K562 (cell line): Measurements from ENCODE around the gene HEXD. TPM values are rescaled to one million over a fixed set of nuclear protein-coding genes. Genes with fewer than 3 reads are reported as not detected.

Experiments
- ETS2 ChIP-seq: IDR thresholded peaks from 2 replicates; pipeline ENCODE4 v1.6.1; 2016; ENCODE audit warnings: borderline replicate concordance, missing genetic modification characterization, mild to moderate bottlenecking, moderate library complexity, missing compliant biosample characterization; ENCODE audit not compliant: poor library complexity, severe bottlenecking
- IRF2 ChIP-seq: sonication (generic); formaldehyde crosslinking; IDR thresholded peaks from 2 replicates; pipeline ENCODE4 v1.8.1; 2022; ENCODE audit warnings: mild to moderate bottlenecking, missing genetic modification reagents
- IRF9 ChIP-seq: fragments of 450-650 bp; IDR thresholded peaks from 2 replicates; pipeline ENCODE4 v1.6.1; 2016; ENCODE audit warnings: missing biosample characterization, missing genetic modification characterization
- KDM4B ChIP-seq, 2 experiments: fragments of 450-650 bp in 1 of 2; sonication (generic) in 1 of 2; IDR thresholded peaks; 2 replicates each; pipeline ENCODE4 v1.6.1; 2016 to 2017; ENCODE audit warnings: borderline replicate concordance in 2 of 2, antibody characterized with exemption in 1 of 2, low read depth in 1 of 2, mild to moderate bottlenecking in 1 of 2
- L3MBTL2 ChIP-seq: fragments of 450-650 bp; IDR thresholded peaks from 2 replicates; pipeline ENCODE4 v1.6.1; 2016; ENCODE audit warnings: mild to moderate bottlenecking, moderate library complexity
- PHB ChIP-seq: fragments of 250-450 bp; sonication (Bioruptor Pico); IDR thresholded peaks from 2 replicates; pipeline ENCODE4 v1.5.0; 2021
- PHF20 ChIP-seq: fragments of 450-650 bp; IDR thresholded peaks from 2 replicates; pipeline ENCODE4 v1.6.1; 2018; ENCODE audit not compliant: partially characterized antibody
- PRPF4 ChIP-seq: fragments of 200-400 bp; formaldehyde crosslinking; IDR thresholded peaks from one replicate; pipeline ENCODE4 v1.6.1; 2017; ENCODE audit warnings: low read length, low read depth, mild to moderate bottlenecking; ENCODE audit not compliant: insufficient read depth, poor library complexity, severe bottlenecking
- PTRF ChIP-seq: fragments of 450-650 bp; IDR thresholded peaks from 2 replicates; pipeline ENCODE4 v1.6.1; 2016; ENCODE audit warnings: mild to moderate bottlenecking, missing genetic modification characterization, missing compliant biosample characterization
- RBM34 ChIP-seq: fragments of 200-400 bp; formaldehyde crosslinking; IDR thresholded peaks from 2 replicates; pipeline ENCODE4 v1.6.1; 2018; ENCODE audit warnings: low read length, borderline replicate concordance; ENCODE audit not compliant: insufficient read depth
- SAP30 ChIP-seq: fragments of 200-600 bp; sonication (generic); IDR thresholded peaks from 2 replicates; pipeline ENCODE4 v1.6.1; 2012; ENCODE audit warnings: borderline replicate concordance, low read depth, mild to moderate bottlenecking, moderate library complexity, low read length, control low read depth, inconsistent platforms; ENCODE audit not compliant: insufficient read depth, poor library complexity, severe bottlenecking
- SPI1 ChIP-seq: IDR thresholded peaks from 2 replicates; pipeline ENCODE4 v1.6.1; 2011; ENCODE audit warnings: low read depth, low read length, control low read depth, borderline replicate concordance
- SRSF3 ChIP-seq: fragments of 200-400 bp; formaldehyde crosslinking; IDR thresholded peaks from 2 replicates; pipeline ENCODE4 v1.6.1; 2016; ENCODE audit warnings: mild to moderate bottlenecking, low read length, moderate library complexity; ENCODE audit not compliant: insufficient read depth
- ZNF174 ChIP-seq: fragments of 250-450 bp; sonication (Bioruptor Pico); IDR thresholded peaks from 2 replicates; pipeline ENCODE4 v1.4.0; 2020; ENCODE audit warnings: mild to moderate bottlenecking
- ZNF184 ChIP-seq: sonication (generic); formaldehyde crosslinking; IDR thresholded peaks from 2 replicates; pipeline ENCODE4 v1.5.0; 2020; ENCODE audit warnings: missing genetic modification reagents
- ZNF212 ChIP-seq: fragments of 450-650 bp; formaldehyde crosslinking; IDR thresholded peaks from 2 replicates; pipeline ENCODE4 v1.4.0; 2020; ENCODE audit warnings: mild to moderate bottlenecking
- ZNF592 ChIP-seq: fragments of 450-650 bp; IDR thresholded peaks from 2 replicates; pipeline ENCODE4 v1.6.1; 2017; ENCODE audit warnings: antibody characterized with exemption, mild to moderate bottlenecking
- polyA plus RNA-seq, 8 experiments: library from polyadenylated mRNA; depleted of rRNA in 4 of 8; stranded (reverse) in 5 of 8; unstranded in 3 of 8; fragments of >200 nt; fragmentation: Nextera tagmentation in 2 of 8; fragmentation: Illumina TruSeq in 1 of 8; extraction: Ambion mirVana in 2 of 8; extraction: Trizol in 1 of 8; gene quantifications; 2 replicates each; pipeline versions ENCODE4 v1.2.1 to v1.2.3, GENCODE V29; 2011 to 2014; ENCODE audit warnings: inconsistent platforms in 1 of 8, missing spikeins in 1 of 8
- total RNA-seq, 7 experiments: library from RNA; depleted of rRNA in 6 of 7; stranded (reverse); fragments of >200 nt in 6 of 7; fragmentation: Illumina TruSeq in 2 of 7; extraction: Trizol in 2 of 7; gene quantifications; 2 replicates each; pipeline versions ENCODE4 v1.2.1 to v1.2.3, GENCODE V29; 2011 to 2021; ENCODE audit warnings: low replicate concordance in 1 of 7
- TF ChIP-seq, protein P1 (sequence below): fragments of 250-450 bp; sonication (Bioruptor Pico); IDR thresholded peaks from 2 replicates; pipeline ENCODE4 v1.8.0; 2021; ENCODE audit warnings: moderate library complexity, mild to moderate bottlenecking, inconsistent platforms

Gene HEXD
- total and polyA plus RNA-seq, 9 of the 15 experiments (the other 6 are each of a cell fraction or from before 2014, with no cell fraction given), result 1.0 to 25.3 (median 10.0) TPM

GRCh38 chr17:82461827-82462524 lies 43.8 kb downstream of the HEXD start (continued):
- TF ChIP-seq RBM34, result no peak
- no peak for TF ChIP-seq PTRF (tag)
- peak; percentile 83 for TF ChIP-seq ZNF592
- no peak for TF ChIP-seq PRPF4
- TF ChIP-seq IRF2, result no peak
- TF ChIP-seq ZNF174 (CRISPR knock-in tag), result no peak
- no peak for TF ChIP-seq IRF9 (tag)
- TF ChIP-seq KDM4B (IDR thresholded peaks at IDR 0.05; ENCODE audit: borderline replicate concordance in 2 of 2, low read depth in 1 of 2), result 0 out of 4 replicates have a peak, but pooled peaks of 1 of the 2 experiments have one; percentile 63
- TF ChIP-seq PHB, result no peak
- TF ChIP-seq, protein P1, sequence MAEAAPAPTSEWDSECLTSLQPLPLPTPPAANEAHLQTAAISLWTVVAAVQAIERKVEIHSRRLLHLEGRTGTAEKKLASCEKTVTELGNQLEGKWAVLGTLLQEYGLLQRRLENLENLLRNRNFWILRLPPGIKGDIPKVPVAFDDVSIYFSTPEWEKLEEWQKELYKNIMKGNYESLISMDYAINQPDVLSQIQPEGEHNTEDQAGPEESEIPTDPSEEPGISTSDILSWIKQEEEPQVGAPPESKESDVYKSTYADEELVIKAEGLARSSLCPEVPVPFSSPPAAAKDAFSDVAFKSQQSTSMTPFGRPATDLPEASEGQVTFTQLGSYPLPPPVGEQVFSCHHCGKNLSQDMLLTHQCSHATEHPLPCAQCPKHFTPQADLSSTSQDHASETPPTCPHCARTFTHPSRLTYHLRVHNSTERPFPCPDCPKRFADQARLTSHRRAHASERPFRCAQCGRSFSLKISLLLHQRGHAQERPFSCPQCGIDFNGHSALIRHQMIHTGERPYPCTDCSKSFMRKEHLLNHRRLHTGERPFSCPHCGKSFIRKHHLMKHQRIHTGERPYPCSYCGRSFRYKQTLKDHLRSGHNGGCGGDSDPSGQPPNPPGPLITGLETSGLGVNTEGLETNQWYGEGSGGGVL, result no peak
- no peak for TF ChIP-seq ETS2
- TF ChIP-seq PHF20, result no peak
- TF ChIP-seq ZNF212, result no peak
- TF ChIP-seq L3MBTL2, result no peak; the same call in 1 of the 2 replicates
- no peak for TF ChIP-seq SRSF3
- TF ChIP-seq SPI1, result no peak
- peak; percentile 44 for TF ChIP-seq SAP30
- TF ChIP-seq ZNF184 (CRISPR knock-in tag), result no peak
